Caco-2 (cell line): ENCODE results near the gene TAS1R2. TPM values are rescaled to one million over a fixed set of nuclear protein-coding genes. Genes with fewer than 3 reads are reported as not detected.

Experiments used
- BruUV-seq: library from RNA; stranded (reverse); fragments of 400-500 nt; replicated peaks from 2 replicates; lab custom pipeline; 2021; lab: Mats Ljungman, UMichigan
- CTCF ChIA-PET: fragments of 300-600 bp; sonication (Branson Sonifier 250); formaldehyde crosslinking; loops from one replicate; lab custom pipeline; 2022; ENCODE audit warnings: antibody characterized with exemption; lab: Charles Lee
- POLR2A ChIA-PET: fragments of 300-600 bp; sonication (Branson Sonifier 250); formaldehyde crosslinking; loops from one replicate; lab custom pipeline; 2022; ENCODE audit warnings: antibody characterized with exemption; lab: Charles Lee
- DNase-seq, 2 experiments: peaks; one replicate each; pipeline versions ENCODE4 v3.0.0 to v3.0.0-alpha.2; 2020 to 2022
- H3K27me3 ChIP-seq: replicated peaks from 2 replicates; pipeline ENCODE4 v1.6.0; 2011; ENCODE audit warnings: low read length; ENCODE audit not compliant: control insufficient read depth, insufficient read depth
- H3K36me3 ChIP-seq: 2 replicates; pipeline ENCODE4 v1.5.1; 2011; ENCODE audit warnings: low read length; ENCODE audit not compliant: control insufficient read depth, insufficient read depth
- H3K4me1 ChIP-seq: fragments of 250-450 bp; sonication (Bioruptor Pico); 2 replicates; pipeline ENCODE4 v1.5.1; 2020; ENCODE audit warnings: mild to moderate bottlenecking
- H3K4me3 ChIP-seq: 2 replicates; pipeline ENCODE4 v1.5.1; 2011; ENCODE audit warnings: low read depth, mild to moderate bottlenecking, control low read depth, low read length
- H3K9me3 ChIP-seq: fragments of 250-450 bp; sonication (Bioruptor Pico); 2 replicates; pipeline ENCODE4 v1.5.1; 2020; ENCODE audit warnings: mild to moderate bottlenecking, moderate library complexity
- H3K27ac Mint-ChIP-seq: one replicate; pipeline ENCODE4 v1.8.0; 2022; ENCODE audit warnings: mixed read lengths; ENCODE audit not compliant: unreplicated experiment
- H3K27me3 Mint-ChIP-seq: one replicate; pipeline ENCODE4 v1.8.0; 2022; ENCODE audit warnings: mixed read lengths; ENCODE audit not compliant: insufficient read depth, unreplicated experiment
- H3K36me3 Mint-ChIP-seq: one replicate; pipeline ENCODE4 v1.8.0; 2022; ENCODE audit warnings: mild to moderate bottlenecking, mixed read lengths; ENCODE audit not compliant: insufficient read depth, unreplicated experiment
- H3K4me1 Mint-ChIP-seq: one replicate; pipeline ENCODE4 v1.8.0; 2022; ENCODE audit warnings: low read depth, mixed read lengths; ENCODE audit not compliant: unreplicated experiment
- H3K4me3 Mint-ChIP-seq: one replicate; pipeline ENCODE4 v1.8.0; 2022; ENCODE audit warnings: mild to moderate bottlenecking, moderate library complexity, mixed read lengths; ENCODE audit not compliant: unreplicated experiment
- H3K9me3 Mint-ChIP-seq: one replicate; pipeline ENCODE4 v1.8.0; 2022; ENCODE audit warnings: mixed read lengths; ENCODE audit not compliant: unreplicated experiment
- CTCF ChIP-seq, 2 experiments: fragments of 200-600 bp in 1 of 2; IDR thresholded peaks; 1 replicate in 1 of 2; 2 replicates in 1 of 2; pipeline versions ENCODE4 v1.5.1 to v1.8.0; 2011 to 2022; ENCODE audit warnings: antibody characterized with exemption in 1 of 2, control low read depth in 1 of 2, inconsistent platforms in 1 of 2, low read depth in 1 of 2, low read length in 1 of 2, mild to moderate bottlenecking in 1 of 2, moderate library complexity in 1 of 2; ENCODE audit not compliant: insufficient read depth in 1 of 2, severe bottlenecking in 1 of 2, unreplicated experiment in 1 of 2
- intact Hi-C: fragments of 100-400 bp; cut with micrococcal nuclease; formaldehyde crosslinking; loops from one replicate; pipeline ENCODE4 v1.10.0; 2022; ENCODE audit not compliant: unreplicated experiment
- total RNA-seq: library from RNA; stranded (reverse); gene quantifications from 2 replicates; pipeline ENCODE4 v1.2.3, GENCODE V29; 2022

Gene TAS1R2
- total RNA-seq, 1 experiment from 2014 or later = not detected

GRCh38 chr1:18881642-18882431 is 22.4 kb upstream of the TAS1R2 start:
- intact Hi-C loops = no loop called here
- CTCF ChIA-PET = no interaction called here
- no peak overlapping the region for H3K4me3 ChIP-seq
- H3K4me3 Mint-ChIP-seq = no peak overlapping the region
- H3K27me3 Mint-ChIP-seq = no peaks in the 10 kb centered on the region
- BruUV-seq = no TSS peak
- no peaks in the 10 kb centered on the region for H3K27me3 ChIP-seq
- no peaks in the 10 kb centered on the region for H3K36me3 ChIP-seq
- H3K4me1 Mint-ChIP-seq = no peaks in the 10 kb centered on the region
- H3K4me1 ChIP-seq = no peaks in the 10 kb centered on the region
- TF ChIP-seq CTCF (IDR thresholded peaks at IDR 0.05; ENCODE audit: insufficient read depth in 1 of 2, low read depth in 1 of 2, low read length in 1 of 2, severe bottlenecking in 1 of 2, unreplicated experiment in 1 of 2) = no peak
- POLR2A ChIA-PET = no interaction called here
- H3K27ac Mint-ChIP-seq = peak overlapping the region; percentile 25
- H3K36me3 Mint-ChIP-seq = no peaks in the 10 kb centered on the region
- no peak for DNase-seq
- H3K9me3 Mint-ChIP-seq = no peaks in the 10 kb centered on the region
- H3K9me3 ChIP-seq = no peaks in the 10 kb centered on the region

- Mint-ChIP-seq H3K27me3 (no peaks in the 10 kb centered on the region), H3K27ac (peak overlapping the region; percentile 25), H3K4me1 (no peaks in the 10 kb centered on the region), H3K36me3 (no peaks in the 10 kb centered on the region), H3K9me3 (no peaks in the 10 kb centered on the region), H3K4me3 (no peak overlapping the region)
- DNase-seq = no peak
- Histone ChIP-seq H3K36me3 (no peaks in the 10 kb centered on the region), H3K4me1 (no peaks in the 10 kb centered on the region), H3K4me3 (no peak overlapping the region), H3K27me3 (no peaks in the 10 kb centered on the region), H3K9me3 (no peaks in the 10 kb centered on the region)
- TF ChIP-seq CTCF (IDR thresholded peaks at IDR 0.05; ENCODE audit: insufficient read depth in 1 of 2, low read depth in 1 of 2, low read length in 1 of 2, severe bottlenecking in 1 of 2, unreplicated experiment in 1 of 2) = no peak
- POLR2A ChIA-PET = no interaction called here
- CTCF ChIA-PET = no interaction called here
- intact Hi-C loops = no loop called here
- BruUV-seq = no TSS peak
These were observed 21.7 kb upstream of the TAS1R2 start for GRCh38 chr1:18881164-18881563.

- intact Hi-C loops = no loop called here
- DNase-seq = no peak
- ChIA-PET CTCF (no interaction called here), POLR2A (no interaction called here)
- H3K4me1 Mint-ChIP-seq = no peaks in the 10 kb centered on the region
- no peak overlapping the region for H3K4me3 ChIP-seq
- no peaks in the 10 kb centered on the region for H3K27me3 ChIP-seq
- H3K4me1 ChIP-seq = no peaks in the 10 kb centered on the region
- no peak overlapping the region for H3K27ac Mint-ChIP-seq
- H3K27me3 Mint-ChIP-seq = no peaks in the 10 kb centered on the region
- no peaks in the 10 kb centered on the region for H3K36me3 Mint-ChIP-seq
- H3K36me3 ChIP-seq = no peaks in the 10 kb centered on the region
- no peaks in the 10 kb centered on the region for H3K9me3 ChIP-seq
- no TSS peak for BruUV-seq
- no peak overlapping the region for H3K4me3 Mint-ChIP-seq
- TF ChIP-seq CTCF (IDR thresholded peaks at IDR 0.05; ENCODE audit: insufficient read depth in 1 of 2, low read depth in 1 of 2, low read length in 1 of 2, severe bottlenecking in 1 of 2, unreplicated experiment in 1 of 2) = no peak
- H3K9me3 Mint-ChIP-seq = no peaks in the 10 kb centered on the region
These were observed 21.1 kb upstream of the TAS1R2 start for GRCh38 chr1:18880585-18880984.
